NOMO-1 treated with dmso at 0.1 percent for 144 hours (cell line): ENCODE results near the gene KCTD11.

Experiments used
- DNase-seq: peaks from one replicate; lab custom pipeline; 2025; ENCODE audit not compliant: unreplicated experiment; lab: John Stamatoyannopoulos, UW

The KCTD11 gene

DNA sequence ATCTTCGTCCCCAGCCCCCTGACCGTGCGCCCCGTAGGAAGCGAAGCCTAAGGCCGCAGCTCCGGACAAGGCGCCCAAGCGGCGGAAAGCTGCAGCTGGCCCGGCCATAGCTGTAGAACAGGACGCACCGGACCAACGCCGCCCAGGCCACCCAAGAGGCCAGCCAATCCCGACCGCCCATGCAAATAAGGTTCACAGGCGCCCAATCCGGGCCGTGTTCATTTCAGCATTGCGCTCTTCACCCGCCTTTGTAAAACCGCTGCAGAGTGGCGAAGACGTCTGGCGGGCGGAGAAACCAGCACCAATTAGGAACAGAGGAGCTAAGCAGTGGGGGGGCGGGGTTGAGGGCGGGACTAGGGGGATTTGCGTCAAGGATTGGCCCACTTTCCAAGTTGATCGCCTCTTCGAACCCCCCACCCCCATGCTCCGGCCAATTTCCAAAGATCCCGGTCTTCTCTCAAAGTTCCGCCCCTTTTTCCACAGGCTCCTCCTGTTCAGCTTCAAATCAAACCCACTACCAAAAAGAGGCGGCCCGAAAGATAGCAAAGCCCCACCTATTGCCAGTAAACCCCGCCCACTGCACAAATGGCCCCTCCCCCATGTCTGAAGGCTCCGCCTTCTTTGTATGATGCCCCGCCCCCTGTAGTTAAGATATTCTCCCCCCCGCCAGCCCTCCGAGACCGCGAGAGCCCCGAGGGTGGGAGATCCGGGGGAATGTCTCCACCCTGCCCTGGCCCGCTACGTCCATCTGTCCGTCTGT, 52.2 kb downstream of the KCTD11 start, which contains the start of gene TMEM256:
Gene TMEM256 (minus strand): TSS at position 121 of the 760 bp plus-strand sequence. CDS start 13 bp downstream, at position 108.
- DNase-seq: peak; percentile 94
